Stromal cell of bone marrow (primary cell): ENCODE data around the gene PNMA8C.

Experiments used
- DNase-seq: peaks from one replicate; pipeline ENCODE4 v3.0.0-alpha.2; 2012; ENCODE audit warnings: low read depth

PNMA8C gene

GRCh38 chr19:46428239-46429135 lies at the start of gene PNMA8C:
Gene PNMA8C (minus strand): TSS chr19:46428936. CDS start chr19:46428359, 577 bp downstream.
- DNase-seq = no peak

- DNase-seq = peak; percentile 66
Observed at GRCh38 chr19:46475986-46476385, 47.2 kb upstream of the PNMA8C start.

- DNase-seq = no peak
Observed at GRCh38 chr19:46474211-46474610, 45.5 kb upstream of the PNMA8C start.

GRCh38 chr19:46472592-46472991 lies 43.9 kb upstream of the PNMA8C start:
- DNase-seq = no peak

- DNase-seq = no peak
Observed at GRCh38 chr19:46471811-46472543, 43.2 kb upstream of the PNMA8C start.

DNA sequence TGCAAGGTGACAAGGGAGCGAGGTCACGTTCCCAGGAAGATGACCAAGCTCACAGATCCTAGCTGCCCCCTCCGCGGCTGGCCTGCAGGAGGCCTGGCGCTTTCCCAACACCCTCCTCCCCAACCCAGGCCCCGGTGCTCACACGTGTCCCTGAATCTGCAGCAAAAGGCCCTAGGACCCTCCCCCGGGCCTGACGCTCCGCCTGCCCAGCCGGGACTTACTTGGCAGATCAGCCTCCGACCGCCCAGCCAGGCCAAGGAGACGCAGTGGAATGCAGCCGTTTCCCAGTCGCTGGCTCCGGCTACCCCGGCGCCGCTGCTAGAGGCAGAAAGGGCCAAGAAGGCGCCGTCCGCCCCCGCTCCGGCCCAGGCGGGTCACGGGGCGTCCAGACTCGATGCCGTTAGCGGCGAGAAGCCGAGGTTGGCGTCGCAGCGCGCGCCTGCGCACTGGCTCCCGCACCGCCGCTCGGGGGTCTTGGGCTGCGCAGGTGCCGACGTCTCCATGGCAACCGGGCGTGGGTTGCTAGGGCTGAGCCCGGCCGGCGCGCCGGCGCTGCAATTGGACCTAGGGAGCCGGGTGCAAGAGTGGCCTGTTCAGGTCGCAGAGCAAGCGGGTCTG lies 42.5 kb upstream of the PNMA8C start, which contains the start of gene PNMA8A:
Gene PNMA8A, minus strand, starts transcription at position 448 of the 618 bp plus-strand sequence. CDS start 528 bp downstream, outside the sequence.
- DNase-seq = peak; percentile 48

- DNase-seq = no peak
Observed at GRCh38 chr19:46470376-46470775, 41.6 kb upstream of the PNMA8C start.

- DNase-seq = no peak
Observed at GRCh38 chr19:46469541-46470185, 40.9 kb upstream of the PNMA8C start.

DNA sequence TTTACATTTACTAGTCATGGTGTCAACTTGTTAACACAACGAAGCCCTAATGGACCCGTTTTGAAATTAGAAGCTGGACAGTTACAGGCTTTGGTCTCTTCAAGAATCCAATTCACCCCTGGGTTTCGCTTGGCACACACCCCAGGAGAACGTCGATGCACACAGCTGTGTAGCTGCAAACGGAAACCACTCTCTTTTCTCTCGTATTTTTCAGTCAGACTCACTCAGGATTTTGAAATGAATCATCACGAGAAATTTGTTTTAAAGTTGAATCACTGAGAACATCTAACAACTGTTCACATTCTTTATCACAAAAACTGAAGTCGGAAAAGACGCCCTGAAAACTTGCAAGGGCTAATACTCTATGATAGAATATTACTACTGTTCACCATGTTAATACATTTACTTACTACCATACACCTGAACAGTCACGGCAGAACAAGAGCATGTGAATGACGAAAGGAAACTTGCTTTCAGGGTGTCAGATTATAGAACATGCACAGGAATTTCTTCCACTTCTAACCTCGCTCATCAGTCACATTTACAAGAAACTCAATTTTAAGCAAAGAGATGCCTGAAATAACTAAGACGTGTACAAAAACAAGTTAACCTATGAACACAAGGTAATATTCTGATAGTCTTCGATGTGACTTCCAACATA lies 37.9 kb upstream of the PNMA8C start:
- DNase-seq = peak; percentile 82

DNA sequence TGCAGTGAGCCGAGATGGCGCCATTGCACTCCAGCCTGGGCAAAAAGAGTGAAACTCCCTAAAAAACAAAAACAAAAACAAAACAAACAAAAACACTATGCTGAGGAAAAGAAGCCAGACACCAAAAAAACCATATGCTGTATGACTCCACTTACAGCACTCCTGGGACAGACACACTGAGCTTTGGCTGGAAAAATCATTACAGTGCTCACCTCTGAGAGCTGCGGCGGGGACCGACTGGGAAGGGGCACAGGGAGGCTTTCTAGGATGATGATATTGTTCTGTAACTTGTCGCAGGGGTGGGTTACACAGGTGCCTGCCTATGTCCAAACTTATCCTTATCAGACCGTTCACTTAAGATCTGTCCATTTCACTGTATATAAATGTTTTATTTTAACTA lies 34.8 kb upstream of the PNMA8C start:
- DNase-seq = no peak

GRCh38 chr19:46461537-46461936 lies 32.8 kb upstream of the PNMA8C start:
- no peak for DNase-seq

DNA sequence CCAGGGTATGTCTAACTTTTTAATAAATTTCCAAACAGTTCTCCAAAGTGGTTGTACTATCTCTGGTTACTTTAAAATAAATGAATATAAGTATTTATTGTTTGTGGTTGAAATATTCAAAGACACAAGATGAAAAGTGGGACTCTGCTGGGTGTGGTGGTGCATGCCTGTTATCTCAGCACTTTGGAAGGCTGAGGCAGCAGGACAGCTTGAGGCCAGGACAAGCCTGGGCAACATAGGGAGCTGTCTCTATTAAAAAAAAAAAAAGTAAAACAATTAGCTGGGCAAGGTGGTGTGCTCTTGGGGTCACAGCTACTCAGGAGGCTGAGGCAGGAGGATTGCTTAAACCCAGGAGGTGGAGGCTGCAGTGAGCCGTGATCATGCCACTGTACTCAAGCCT lies 32.2 kb upstream of the PNMA8C start:
- no peak for DNase-seq

- no peak for DNase-seq
Observed at GRCh38 chr19:46460055-46460454, 31.3 kb upstream of the PNMA8C start.

DNA sequence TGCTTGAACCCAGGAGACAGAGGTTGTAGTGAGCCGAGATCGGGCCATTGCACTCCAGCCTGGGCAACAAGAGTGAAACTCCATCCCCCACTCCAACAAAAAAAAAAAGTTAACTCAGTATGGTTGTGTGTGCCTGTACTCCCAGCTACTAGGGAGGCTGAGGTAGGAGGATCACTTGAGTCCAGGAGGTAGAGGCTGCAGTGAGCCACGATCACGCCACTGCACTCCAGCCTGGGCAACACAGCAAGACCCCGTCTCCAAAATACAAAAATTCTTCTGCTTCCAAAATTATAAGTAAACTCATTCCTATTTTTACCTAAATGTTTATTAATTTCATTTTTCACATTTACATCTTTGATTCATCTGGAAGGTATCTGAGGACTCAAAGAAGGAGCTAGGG lies 28.2 kb upstream of the PNMA8C start:
- DNase-seq = no peak

- no peak for DNase-seq
Observed at GRCh38 chr19:46454244-46454643, 25.5 kb upstream of the PNMA8C start.

DNA sequence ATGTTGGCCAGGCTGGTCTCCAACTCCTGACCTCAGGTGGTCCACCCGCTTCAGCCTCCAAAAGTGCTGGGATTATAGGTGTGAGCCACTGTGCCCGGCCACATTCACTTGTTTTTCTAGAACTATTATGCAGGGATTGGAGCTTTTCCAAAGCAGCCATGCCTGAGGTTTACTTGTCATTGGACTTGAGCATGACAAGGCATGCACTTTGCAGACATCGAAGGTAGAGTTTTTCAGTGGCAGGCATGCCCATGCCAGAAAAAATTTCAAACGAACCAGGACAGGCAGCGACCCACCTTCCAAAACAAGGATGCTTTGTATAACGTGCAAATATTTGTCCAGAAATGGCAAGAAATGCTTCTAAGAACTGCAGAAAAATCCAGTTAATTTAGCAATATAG lies 24.9 kb upstream of the PNMA8C start:
- no peak for DNase-seq

GRCh38 chr19:46452186-46452585 lies 23.4 kb upstream of the PNMA8C start:
- no peak for DNase-seq

GRCh38 chr19:46451352-46451751 lies 22.6 kb upstream of the PNMA8C start:
- DNase-seq = no peak

DNA sequence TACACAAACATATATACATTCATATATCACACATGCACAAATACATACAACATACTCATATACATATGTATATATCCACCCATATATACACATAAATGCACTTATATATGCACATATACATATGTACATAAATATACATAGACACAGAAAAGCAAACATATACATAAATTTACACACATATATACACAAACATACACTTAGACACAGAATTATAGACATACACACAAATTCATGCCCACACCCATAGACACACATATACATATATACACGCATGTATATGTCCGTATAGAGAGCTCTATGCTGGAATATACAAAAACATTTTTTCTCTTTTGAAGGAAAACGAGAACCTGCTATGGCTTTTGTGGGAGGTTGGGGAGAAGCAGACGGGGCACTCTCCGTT lies 22.0 kb upstream of the PNMA8C start:
- DNase-seq = no peak

DNA sequence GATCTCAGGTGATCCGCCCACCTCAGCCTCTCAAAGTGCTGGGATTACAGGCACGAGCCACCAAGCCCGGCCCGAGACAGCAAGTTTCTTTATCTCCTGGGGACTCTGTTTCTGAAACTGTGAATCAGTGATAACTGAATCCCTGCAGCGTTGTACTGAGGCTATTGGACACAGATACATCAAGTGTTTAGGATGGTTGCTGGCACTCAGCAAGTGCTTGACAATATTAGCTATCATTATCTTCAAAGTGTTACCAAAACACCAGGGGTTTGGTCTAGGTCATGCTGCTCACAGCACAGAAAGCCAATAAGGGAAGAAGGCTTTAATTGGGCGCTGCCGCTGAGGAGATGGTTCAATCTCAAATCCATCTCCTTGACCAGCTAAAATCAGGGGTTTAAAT lies 20.5 kb upstream of the PNMA8C start:
- DNase-seq = no peak

DNA sequence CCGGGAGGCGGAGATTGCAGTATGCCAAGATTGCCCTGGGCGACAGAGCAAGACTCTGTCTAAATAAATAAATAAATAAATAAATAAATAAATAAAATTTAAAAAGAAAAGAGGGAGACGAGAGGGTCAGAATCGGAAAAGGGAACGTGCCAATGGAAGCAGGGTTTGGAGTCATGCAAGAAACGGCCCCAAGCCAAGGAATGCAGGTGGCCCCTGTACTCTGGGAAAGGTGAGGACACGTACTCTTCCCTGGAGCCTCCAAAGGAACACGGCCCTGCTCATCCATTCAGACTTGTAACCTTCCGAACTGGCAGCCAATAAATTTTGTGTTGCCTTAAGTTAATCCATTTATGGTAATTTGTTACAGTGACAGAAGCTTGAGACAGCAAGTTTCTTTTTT lies 19.9 kb upstream of the PNMA8C start:
- no peak for DNase-seq

DNA sequence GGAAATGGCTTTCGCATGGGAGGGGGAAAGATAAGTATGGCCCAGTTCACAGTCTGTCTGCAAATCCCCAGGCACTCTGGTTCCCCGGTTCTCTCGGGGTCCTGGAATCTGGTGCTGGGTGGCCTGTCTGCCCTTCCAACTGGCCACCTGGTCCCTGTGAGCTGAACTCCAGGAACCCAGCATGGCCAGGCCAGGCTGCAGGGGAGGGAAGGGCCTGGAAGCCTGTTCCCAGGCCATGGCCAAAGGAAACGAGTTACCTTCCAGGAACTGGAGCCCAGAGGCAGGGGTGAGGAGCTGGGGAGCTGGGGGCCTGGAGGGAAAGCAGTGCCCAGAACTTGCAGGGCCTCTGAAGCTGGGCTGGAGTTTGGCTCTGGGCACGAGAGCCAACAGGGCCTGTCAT lies 19.1 kb upstream of the PNMA8C start:
- DNase-seq = no peak
